Loucy (cell line): Measurements from ENCODE around the gene DPH6.

Source experiments
- CTCF ChIP-seq: fragments of 200-600 bp; sonication (generic); conservative IDR thresholded peaks from 2 replicates; pipeline ENCODE4 v1.5.1; 2014; ENCODE audit warnings: mild to moderate bottlenecking, antibody characterized with exemption, low read length
- EZH2phosphoT487 ChIP-seq: fragments of 200-600 bp; IDR thresholded peaks from 2 replicates; pipeline ENCODE4 v1.6.1; 2018; ENCODE audit warnings: antibody characterized with exemption, mild to moderate bottlenecking, moderate library complexity, borderline replicate concordance

GRCh38 chr15:35323141-35323540, 222.8 kb downstream of the DPH6 start:
- TF ChIP-seq CTCF: no peak
- no peak for TF ChIP-seq EZH2phosphoT487
